Measurements from ENCODE around the gene ARL2BP.

Gene ARL2BP

GRCh38 chr16:57283214-57283958 lies 38.3 kb downstream of the ARL2BP start:
- DNase-seq, result no peak

- DNase-seq, result no peak
Observed at GRCh38 chr16:57283959-57284208, 38.8 kb downstream of the ARL2BP start.

GRCh38 chr16:57284209-57284951 lies 39.3 kb downstream of the ARL2BP start, which contains the start of gene PLLP:
PLLP (minus strand) TSS chr16:57284672; CDS start chr16:57284540, 132 bp downstream.
- no peak for DNase-seq

GRCh38 chr16:57284952-57285363 lies 39.9 kb downstream of the ARL2BP start:
- DNase-seq, result no peak

- DNase-seq, result no peak
Observed at GRCh38 chr16:57285379-57285778, 40.3 kb downstream of the ARL2BP start.

- DNase-seq, result no peak
Observed at GRCh38 chr16:57289391-57290257, 44.6 kb downstream of the ARL2BP start.

GRCh38 chr16:57297856-57298255 lies 52.8 kb downstream of the ARL2BP start:
- DNase-seq, result no peak

GRCh38 chr16:57299009-57299718 lies 54.1 kb downstream of the ARL2BP start:
- peak; percentile 86 for DNase-seq

GRCh38 chr16:57299719-57300386 lies 54.8 kb downstream of the ARL2BP start:
- peak; percentile 98 for DNase-seq

GRCh38 chr16:57300387-57301125 lies 55.5 kb downstream of the ARL2BP start:
- DNase-seq, result peak; percentile 99

- DNase-seq, result no peak
Observed at GRCh38 chr16:57301126-57301817, 56.2 kb downstream of the ARL2BP start.

Measured in fibroblast of skin of scalp (primary cell).